Measurements from ENCODE around the gene LPA.
"Not testable (repeated sequence)": the region's sequence is repeated elsewhere in the genome, so short reads cannot be mapped to it uniquely, and the experiment has no call there.

Gene LPA

DNA sequence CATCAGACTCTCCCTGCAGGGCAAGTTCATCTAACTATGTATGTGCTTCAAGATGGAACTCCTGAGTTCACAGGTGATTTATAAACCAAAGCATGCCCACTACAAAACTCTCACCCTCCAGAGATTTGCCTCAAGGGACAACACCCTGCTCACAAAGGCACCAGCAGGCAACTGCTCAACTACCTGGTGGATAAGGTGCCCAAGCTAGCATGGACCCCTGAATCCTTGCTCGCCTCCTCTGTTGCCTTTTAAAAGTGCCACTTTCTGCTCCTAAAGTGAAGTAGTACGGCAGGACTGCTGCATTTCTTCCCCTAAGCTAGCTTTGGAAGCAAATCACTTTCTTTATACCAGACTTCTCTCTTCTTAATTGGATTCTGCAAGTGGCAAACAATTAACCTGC, 1.2 kb downstream of the LPA start:
- no peak for DNase-seq

DNA sequence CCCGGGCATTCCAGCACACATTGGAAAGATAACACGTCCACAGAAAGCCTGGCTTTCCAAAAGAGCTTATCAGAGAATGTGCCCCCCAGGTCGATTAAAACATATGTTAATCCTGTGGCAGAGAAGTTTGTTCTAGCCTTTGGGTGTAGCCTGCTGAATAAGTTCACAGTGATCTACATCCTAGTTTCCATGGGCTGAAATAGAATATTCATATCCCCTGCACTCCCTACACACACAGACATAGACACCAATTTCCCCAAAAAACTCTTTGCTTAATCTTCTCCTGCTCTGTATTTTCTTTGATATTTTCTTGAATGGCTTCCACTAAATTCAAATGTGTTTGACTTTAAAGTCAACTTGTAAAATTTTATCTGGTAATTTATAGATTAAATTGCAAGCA, 1.6 kb downstream of the LPA start:
- DNase-seq: no peak

DNA sequence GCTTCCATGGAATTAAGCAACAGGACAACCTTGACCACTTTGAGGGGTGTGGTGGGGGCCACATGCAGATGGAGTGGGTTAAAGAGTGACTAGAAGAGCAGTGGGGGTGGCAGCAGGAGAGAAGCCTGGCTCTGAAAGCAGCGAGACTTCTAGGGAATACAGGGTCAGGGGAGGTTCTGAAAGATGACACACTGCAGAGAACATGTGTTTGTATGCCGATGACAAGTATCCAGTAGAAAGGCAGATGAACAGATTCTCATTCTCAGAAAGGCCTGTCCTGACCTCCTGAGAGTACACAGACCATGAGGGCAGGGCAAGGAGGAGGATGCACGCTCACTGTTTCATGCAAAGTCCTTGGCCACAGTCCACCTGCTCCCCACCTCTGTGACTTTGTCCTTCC, 2.9 kb downstream of the LPA start:
- DNase-seq: no peak

DNA sequence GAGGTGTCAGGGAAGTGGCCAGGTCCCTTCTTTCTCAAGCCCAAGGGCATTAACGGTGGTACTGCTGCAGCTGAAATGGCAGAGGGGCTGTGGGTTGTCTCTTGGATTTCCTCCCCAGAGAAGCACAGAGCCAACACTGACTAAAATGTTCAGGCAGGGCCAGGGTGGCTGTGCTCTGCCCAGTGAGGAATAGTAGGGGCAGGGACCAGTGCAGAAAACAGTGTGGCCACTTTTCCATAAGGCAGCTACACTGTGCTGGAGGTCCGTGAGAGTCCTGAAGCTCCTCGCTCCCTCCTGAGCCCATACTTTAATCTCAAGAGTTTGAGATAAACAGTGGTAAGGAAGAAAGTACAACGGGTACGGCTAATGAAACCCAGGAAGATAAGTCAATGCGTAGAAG, 4.5 kb downstream of the LPA start:
- no peak for DNase-seq

DNA sequence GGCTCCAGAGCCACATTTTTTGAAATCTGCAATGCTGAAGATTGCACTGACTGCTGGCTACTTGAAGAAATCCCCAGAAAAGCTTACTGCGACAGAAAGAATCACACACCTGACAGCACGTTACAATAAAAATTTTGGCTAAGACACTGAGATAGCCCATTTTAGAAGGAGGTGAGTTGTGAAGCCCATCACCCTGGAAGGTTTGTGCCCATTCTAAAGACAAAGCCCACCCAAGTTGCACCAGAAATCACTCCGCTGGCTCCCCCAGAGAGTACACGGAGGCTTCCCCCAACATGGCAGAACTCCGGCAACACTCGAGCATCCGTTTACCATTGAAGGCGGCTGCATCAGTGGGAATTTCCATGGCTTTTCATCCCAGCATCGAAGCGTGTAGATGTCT, 29.4 kb downstream of the LPA start:
- no peak for DNase-seq

DNA sequence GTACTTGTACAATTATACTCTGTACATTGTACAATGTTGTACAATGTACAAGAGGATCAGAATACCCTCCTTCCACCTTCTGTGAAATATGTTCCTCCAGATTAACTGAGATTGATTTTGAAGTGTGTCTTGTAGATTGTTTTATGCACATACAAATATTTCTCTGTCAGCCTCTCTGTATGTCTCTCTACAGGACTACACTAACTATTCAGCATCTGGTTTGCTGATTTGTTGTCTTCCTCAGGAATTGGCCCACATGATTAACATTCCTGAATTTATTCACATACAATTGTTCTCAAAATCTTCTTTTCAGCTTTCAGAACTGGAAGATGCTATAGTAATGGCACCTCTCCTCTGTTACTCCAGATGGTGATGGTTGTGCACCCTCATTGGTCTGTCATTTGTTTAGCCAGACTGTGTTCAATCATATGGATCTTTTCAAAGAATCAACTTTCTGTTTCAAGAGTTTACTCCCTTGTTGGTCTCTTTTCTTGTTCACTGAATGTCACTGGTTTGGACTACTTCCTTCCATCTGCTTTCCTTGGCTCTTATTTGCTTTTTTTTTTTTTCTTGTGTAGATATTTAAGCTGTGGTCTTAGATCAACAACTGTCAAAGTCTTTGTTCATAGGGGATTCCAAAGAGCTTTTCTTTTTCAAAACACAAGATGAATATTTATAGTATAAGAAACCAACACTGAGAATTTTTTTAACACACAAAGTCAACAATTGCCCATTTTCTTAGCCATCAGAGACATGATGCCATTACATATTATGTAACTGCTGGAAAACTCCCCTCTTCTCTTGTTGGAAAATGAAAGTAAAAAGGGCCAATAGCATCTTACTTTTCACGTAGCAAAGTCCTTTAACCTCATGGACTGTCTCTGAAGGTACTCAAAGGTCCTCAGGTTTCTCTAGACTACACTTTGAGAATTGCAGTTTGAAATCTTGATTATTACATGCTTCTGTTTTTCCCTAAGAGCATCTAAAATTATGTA, 67.9 kb downstream of the LPA start:
- DNase-seq: no peak

DNA sequence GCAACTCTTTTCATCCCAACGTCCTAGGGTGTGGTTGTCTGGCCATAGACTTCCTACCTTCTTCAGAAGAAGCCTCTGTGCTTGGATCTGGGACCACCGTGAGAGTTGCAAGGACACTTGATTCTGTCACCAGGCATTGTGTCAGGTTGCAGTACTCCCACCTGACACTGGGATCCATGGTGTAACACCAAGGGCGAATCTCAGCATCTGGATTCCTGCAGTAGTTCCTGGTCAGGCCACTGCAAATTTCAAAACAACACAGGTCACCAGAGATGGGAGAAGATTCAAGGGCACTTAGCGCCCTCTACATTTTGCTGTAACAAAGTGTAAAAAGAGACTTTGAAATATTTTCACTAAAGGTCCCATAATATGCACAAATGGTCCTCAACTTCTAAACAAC, 68.8 kb downstream of the LPA start:
- DNase-seq: not testable (repeated sequence)

DNA sequence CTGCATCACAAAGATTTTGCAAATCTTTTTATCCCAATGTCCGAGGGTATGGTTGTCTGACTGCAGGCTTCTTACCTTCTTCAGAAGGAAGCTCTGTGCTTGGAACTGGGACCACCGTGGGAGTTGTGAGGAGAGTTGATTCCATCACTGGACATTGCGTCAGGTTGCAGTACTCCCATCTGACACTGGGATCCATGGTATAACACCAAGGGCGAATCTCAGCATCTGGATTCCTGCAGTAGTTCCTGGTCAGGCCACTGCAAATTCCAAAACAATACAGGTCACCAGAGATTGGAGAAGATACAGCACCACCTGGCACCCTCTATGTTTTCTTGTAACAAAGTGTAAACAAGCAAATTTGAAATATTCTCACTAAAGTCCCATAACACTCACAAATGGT, 77.7 kb downstream of the LPA start:
- no peak for DNase-seq

DNA sequence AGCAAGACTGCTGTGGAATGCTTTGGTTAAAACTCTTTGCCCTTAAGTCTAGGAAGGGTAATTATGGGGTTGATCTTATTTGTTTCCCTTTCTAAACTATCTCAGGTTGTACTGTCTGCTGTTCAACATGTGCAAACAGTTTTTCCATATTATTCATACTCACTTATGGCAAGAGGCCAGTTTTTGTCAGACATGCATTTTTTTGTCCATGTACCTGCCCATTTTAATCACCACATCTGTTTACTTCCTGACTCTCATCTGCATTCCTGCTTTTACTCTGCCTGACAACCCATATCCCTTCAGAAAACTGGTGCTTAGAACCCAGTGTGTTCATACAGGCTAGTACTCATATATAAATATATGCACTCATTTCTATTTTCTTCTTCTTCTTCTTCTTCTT, 80.3 kb downstream of the LPA start:
- no peak for DNase-seq

DNA sequence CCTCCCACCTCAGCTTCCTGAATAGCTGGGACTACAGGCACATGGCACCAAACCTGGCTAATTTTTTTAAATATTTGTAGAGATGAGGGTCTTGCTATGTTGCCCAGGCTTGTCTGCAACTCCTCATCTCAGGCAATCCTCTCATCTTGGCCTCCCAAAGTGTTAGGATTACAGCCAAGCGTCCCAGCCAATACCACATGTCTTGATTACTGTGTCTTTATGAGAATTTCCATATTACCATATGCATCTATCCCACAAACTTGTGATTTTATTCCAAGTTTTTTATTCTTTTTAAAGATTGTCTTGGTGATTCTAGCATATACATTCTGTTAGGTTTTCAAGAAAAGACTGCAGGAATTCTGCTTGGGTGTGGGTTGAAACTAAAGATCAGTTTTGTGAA, 82.7 kb downstream of the LPA start:
- DNase-seq: no peak

DNA sequence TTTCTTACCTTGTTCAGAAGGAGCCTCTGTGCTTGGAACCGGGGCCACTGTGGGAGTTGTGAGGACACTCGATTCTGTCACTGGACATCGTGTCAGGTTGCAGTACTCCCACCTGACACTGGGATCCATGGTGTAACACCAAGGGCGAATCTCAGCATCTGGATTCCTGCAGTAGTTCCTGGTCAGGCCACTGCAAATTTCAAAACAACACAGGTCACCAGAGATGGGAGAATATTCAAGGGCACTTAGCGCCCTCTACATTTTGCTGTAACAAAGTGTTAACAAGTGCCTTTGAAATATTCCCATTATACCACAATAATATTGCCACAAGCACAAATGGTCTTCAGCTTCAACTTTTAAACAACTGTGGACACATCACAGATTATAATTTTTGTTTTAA, 85.6 kb downstream of the LPA start:
- not testable (repeated sequence) for DNase-seq

DNA sequence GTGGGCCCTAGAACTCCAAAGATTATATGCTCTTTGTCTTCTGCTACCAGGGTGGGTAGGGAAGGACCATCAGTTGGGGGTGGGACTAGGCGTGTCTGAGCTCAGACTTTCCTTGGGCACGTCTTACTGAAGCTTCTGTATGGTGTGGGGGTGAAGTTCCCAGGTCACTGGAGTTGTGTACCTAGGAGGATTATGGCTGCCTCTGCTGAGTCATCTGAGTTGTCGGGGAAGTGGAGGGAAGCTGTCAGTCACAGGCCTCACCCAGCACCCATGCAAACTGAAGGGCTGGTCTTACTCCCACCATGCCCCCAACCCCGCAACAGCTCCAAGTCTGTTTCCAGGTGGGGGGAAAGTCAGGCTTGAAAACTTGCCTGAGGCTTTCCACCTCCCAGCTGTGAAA, 90.1 kb downstream of the LPA start:
- no peak for DNase-seq

DNA sequence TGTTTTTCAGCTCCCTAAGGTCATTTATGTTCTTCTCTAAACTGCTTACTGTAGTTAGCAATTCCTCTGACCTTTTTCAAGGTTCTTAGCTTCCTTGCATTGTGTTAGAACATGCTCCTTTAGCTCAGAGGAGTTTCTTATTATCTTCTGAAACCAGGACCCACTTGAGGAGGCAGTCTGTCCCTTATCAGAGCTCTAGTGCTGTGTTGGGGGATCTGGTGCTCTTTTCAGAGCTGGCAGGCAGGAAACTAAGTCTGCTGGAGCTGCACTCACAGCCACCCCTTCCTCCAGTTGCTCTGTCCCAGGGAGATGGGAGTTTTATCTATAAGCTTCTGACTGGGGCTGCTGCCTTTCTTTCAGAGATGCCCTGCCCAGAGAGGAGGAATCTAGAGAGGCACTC, 92.9 kb downstream of the LPA start:
- DNase-seq: not testable (repeated sequence)

DNA sequence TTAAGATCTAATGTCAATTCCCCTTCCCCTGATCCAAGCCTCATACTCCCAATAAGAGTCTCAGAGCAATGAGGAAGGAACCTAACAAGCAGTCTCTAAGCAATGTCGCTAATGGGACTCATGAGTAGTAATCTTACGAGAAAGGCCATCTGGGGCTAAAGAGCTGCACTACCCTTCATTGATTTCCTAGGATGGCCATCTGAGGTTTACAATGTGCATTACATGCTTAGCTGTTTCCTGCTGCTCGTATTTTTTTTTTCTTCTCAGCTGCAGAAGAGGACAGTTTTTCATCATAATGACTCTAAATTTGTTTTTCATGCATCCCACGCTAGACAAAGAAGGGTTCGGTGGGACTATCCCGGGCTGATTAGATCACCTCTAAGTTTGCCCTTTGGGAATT, 119.3 kb downstream of the LPA start:
- no peak for DNase-seq

DNA sequence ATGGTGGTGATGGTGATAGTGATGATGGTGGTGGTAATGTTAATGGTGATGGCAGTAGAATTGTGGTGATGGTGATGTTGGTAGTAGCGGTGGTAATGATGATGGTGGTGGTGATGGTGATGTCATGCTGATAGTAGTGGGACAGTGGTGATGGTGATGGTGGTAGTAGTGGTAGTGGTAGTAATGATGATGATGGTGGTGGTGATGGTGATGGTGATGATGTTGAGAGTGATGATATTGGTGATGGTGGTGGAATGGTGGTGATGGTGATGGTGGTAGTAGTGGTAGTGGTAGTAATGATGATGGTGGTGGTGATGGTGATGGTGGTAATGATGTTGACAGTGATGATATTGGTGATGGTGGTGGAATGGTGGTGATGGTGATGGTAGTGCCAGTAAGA, 128.8 kb downstream of the LPA start:
- DNase-seq: no peak

DNA sequence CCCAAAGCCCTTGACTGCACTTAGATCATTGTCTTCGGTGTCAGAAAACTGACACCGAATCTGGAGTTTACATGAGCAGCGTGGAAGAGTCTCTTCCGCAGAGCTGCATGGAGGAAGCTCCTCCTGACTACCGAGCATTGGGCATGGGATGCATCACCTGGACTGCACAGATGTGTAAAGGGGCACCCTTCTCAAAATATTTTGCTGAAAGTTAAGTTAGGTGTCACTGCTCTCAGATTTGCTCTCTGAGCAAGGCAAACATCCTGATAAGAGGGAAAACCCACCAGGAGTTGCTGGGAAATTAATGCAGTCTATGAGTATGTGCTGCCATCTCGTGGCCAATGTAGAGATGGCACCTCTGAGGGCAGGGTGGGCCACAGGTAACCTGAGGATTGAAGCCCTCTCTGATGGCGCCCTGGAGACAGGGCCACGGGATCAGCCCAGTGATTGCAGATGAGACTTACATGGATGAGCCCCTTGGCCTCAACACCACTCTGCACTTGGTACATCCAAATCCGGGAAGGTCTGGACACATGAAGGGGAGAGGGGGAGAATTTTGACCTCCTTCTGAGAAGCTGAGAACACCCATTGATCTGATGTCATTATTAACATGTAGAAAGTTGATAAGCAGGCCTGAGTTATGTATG, 129.9 kb downstream of the LPA start:
- DNase-seq: no peak

DNA sequence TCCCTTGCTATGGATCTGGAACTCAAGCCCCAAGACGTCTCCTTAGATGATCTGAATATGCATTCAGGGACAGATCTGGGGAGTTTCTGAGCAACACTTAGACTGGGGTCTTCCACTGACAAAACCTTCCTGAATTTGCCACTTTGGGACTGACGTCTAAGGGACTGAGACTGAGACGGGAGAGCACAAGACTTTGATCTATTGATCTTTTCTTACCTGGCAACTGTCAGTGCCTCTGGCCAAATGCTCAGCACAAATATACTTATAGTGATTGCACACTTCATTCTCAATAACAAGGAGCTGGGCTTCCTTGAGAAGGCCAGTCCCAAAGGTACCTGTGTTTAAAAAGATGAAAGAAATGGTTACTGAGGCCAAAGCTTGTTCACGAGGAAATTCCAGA, 131.8 kb downstream of the LPA start:
- no peak for DNase-seq

DNA sequence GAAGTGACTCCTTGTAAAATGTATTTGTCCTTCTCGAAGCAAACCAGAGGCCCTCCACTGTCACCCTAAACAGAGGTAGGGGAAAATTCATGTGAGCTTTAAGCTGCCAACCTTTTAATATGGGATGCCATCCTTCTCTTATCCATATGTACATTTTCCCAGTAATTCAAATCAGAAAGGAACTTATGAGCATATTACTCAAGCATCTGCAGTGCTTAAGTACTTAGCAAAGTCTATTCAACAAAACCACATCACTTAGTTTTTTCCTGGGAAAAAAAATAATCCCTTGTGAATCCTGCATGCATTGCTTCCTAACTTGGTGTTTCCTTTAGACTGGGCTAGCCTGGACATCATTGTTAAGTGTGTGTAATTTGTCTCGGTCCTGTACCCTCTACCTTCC, 132.2 kb downstream of the LPA start:
- no peak for DNase-seq

DNA sequence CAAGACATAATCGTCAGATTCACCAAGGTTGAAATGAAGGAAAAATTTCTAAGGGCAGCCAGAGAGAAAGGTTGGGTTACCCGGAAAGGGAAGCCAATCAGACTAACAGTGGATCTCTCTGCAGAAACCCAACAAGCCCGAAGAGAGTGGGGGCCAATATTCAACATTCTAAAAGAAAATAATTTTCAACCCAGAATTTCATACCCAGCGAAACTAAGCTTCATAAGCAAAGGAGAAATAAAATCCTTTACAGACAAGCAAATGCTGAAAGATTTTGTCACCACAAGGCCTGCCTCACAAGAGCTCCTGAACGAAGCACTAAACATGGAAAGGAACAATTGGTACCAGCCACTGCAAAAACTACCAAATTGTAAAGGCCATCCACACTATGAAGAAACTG, 134.6 kb downstream of the LPA start:
- DNase-seq: not testable (repeated sequence)

DNA sequence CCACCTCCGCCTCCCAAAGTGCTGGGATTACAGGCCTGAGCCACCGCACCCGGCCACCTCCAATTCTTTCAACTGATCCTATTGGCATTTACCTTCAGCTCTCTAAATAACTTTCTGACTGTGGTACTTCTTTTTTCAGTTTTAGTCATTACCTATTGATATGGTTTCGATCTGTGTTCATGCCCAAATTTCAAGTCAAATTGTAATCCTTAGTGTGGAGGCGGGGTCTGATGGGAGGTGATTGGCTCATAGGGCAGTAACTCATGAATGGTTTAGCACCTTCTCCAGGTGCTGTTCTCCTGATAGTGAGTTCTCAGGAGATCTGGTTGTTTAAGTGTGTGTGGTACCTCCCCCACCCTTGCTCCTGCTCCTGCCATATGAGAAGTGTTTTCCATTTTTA, 140.9 kb downstream of the LPA start:
- no peak for DNase-seq

DNA sequence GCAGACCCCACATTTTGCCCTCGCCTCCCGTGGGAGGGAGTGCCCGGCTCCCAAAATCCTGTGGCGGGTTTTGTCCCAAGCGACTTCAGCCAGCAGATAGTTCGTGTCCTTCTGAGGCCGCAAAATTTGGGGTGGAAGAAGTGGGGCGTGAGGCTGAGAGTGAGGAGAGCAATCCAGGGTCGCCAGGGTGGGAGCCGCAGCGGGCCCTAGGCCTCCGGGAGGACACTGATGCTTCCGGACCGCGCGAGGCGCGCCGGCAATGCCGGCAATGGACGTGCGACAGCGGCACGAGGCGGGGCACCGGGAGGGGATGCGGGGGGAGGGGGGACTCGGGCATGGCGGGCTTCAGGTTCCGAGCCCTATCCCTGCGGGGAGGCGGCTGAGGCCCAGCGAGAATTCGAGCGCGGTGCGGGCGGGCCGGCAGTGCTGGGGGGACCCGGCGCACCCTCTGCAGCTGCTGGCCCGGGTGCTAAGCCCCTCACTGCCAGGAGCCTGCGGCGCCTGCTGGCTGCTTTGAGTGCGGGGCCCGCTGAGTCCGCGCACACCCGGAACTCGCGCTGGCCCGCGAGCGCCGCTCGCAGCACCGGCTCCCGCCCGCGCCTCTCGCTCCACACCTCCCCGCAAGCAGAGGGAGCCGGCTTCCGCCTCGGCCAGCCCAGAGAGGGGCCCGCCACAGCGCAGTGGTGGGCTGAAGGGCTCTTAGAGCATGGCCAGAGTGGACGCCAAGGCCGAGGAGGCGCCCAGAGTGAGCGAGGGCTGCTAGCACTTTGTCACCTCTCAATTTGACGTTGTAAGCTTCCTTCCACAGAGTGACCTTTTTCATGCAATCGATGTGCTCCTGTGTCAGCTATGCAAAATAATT, 143.8 kb downstream of the LPA start:
- peak; percentile 32 for DNase-seq

DNA sequence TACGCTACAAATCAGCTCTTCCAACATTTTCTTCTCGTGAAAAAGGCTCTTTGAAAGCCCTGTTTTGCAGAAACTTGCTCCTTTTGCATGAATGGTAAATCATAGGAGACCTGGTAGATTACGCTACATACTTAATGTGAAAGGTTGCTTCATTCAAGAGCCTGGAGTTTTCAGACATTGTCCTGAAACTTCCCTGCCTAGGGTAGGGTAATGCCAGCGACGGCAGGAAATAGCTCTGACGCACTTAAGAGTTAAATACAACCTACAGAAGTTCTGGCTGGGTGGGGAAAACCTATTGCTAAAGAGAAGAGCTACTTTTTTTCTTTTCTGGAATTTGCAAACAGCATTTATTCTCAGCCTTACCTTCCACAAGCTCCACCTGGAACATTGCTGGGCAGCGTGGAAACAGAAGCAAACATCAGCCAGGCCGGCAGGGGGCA, 144.5 kb downstream of the LPA start:
- DNase-seq: no peak

DNA sequence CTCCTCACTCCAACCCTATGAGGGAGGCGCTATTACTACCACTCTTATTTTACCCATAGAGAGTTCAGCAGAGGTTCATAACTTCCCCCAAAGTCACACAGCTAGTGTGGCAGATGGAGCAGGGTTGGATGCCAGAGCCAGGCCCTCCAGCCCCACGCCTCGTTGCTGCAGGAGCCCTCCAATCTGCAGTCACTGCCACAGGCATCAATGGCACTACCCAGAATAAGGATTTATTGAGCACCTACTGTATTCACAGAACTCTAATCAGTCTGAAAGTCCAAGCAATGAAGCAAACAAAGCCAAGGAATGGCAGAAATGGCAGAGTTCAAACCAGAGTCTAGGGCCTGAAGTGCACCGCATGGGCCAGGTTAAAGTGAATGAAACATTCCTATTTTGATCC, 144.9 kb downstream of the LPA start:
- DNase-seq: no peak
